Hepatic stellate cell (primary cell): Measurements from ENCODE around the gene FUBP1.
"Not testable (repeated sequence)": the region's sequence is repeated elsewhere in the genome, so short reads cannot be mapped to it uniquely, and the experiment has no call there.

ENCODE experiments used
- DNase-seq: peaks from one replicate; pipeline ENCODE4 v3.0.0; 2011; ENCODE audit warnings: low spot score

The FUBP1 gene

DNA sequence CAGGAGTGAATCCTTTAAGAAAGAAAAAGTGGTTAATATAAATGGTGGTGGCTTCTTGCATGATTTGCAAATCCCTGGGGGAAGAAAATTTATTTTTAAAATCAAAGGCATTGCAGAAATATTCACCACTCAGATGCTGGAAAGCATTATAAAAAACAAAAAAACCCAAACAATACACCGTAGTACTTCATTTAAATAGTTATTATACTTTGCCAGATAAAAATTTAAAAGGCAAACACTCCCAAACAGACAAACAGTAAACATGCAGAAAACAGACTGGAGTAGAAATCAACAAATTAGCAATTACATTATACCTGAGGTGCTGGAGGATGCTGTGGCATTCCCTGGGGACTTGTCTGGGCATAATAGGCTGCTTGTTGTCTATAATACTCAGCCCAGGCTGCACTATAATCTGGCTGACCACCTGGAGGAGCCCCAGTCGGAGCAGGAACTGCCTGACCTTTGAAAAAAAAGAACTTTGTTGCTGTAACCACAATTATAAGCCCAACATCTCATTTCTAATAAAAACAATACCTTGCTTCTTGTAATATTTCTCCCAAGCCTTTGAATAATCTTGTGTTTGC lies 29.9 kb downstream of the FUBP1 start:
- peak; percentile 6 for DNase-seq

GRCh38 chr1:77945345-77945744 lies 33.5 kb downstream of the FUBP1 start:
- no peak for DNase-seq

DNA sequence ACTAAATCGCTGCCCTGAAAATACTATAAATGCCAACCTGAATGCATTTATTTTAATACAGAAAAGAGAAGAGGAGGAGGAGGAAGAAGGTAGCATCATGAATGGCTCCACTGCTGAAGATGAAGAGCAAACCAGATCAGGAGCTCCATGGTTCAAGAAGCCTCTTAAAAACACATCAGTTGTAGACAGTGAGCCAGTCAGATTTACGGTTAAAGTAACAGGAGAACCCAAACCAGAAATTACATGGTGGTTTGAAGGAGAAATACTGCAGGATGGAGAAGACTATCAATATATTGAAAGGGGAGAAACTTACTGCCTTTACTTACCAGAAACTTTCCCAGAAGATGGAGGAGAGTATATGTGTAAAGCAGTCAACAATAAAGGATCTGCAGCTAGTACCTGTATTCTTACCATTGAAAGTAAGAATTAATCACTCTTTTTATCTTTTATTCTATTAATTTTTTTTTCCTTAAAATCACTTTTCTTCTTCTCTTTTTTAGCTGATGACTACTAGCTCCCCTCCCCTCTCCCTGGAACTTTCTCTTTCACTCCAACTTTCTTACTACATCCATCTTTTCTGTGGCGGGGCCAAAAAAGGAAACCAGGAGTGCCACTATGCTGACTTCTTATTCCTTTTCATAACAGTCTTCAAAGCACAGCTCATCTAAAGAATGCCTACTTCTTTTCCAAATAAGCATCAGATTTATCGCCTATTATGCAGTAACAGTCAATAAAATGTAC lies 36.3 kb downstream of the FUBP1 start:
- DNase-seq = no peak

GRCh38 chr1:77940921-77941570 lies 37.8 kb downstream of the FUBP1 start:
- no peak for DNase-seq

- no peak for DNase-seq
Measured at GRCh38 chr1:77938651-77939050, 40.2 kb downstream of the FUBP1 start.

- no peak for DNase-seq
Measured at GRCh38 chr1:77929806-77930205, 49.1 kb downstream of the FUBP1 start.

- DNase-seq = no peak
Measured at GRCh38 chr1:77927414-77927813, 51.5 kb downstream of the FUBP1 start.

GRCh38 chr1:77926561-77927357 lies 52.1 kb downstream of the FUBP1 start:
- DNase-seq = no peak

DNA sequence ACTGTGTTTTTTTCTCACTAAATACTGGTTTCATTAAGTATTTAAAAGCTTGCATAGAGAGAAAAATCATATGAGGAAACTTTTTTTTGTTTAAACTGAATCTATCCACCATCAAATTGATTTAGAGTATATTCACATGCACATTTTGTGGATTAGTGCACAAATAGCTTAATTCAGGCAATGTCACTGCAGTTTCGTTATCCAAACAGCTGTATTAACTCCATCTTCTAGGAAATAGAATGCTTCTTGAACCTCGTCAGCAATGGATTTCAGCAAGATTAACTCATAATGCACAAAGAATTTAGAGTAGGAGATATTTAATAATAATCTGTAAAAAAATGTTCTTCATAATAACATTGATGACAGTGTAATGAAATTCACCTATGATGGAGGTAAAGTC lies 52.9 kb downstream of the FUBP1 start:
- DNase-seq = peak; percentile 21

DNA sequence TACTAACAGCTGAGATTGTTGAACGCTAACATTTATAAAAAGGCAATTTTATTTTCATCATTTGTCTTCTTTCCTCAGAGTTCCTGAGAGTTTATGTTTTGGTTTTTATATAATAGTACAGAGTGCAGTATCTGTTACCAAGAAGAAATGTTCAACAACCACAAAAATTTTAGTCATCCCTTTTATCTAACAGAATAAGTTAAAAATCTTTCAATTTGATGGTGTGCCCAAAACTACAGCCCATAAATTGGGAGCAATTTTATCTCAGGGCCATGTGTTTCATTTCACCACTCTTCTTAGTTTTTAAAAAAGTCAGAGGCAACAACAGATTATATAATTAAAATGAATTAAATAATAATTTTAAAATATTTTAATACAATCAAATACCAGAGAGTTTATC lies 53.4 kb downstream of the FUBP1 start:
- DNase-seq = peak; percentile 24

- not testable (repeated sequence) for DNase-seq
Measured at GRCh38 chr1:77918918-77919317, 60.0 kb downstream of the FUBP1 start.

DNA sequence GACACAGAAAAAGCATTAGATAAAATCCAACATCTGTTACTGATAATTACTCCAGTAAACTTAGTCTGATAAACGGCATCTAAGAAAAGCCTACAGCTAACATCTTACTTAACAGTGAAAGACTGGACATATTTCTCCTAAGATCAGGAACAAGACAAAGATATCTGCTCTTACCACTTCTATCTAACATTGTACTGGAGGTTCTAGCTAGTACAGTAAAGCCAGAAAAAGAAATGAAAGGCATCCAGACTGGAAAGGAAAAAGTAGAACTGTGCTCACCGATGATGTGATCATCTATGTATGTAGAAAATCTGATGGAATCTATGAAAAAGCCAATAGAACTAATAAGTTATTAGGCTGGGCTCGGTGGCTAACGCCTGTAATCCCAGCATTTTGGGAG lies 68.8 kb downstream of the FUBP1 start:
- DNase-seq = no peak

- no peak for DNase-seq
Measured at GRCh38 chr1:77906624-77907023, 72.2 kb downstream of the FUBP1 start.

DNA sequence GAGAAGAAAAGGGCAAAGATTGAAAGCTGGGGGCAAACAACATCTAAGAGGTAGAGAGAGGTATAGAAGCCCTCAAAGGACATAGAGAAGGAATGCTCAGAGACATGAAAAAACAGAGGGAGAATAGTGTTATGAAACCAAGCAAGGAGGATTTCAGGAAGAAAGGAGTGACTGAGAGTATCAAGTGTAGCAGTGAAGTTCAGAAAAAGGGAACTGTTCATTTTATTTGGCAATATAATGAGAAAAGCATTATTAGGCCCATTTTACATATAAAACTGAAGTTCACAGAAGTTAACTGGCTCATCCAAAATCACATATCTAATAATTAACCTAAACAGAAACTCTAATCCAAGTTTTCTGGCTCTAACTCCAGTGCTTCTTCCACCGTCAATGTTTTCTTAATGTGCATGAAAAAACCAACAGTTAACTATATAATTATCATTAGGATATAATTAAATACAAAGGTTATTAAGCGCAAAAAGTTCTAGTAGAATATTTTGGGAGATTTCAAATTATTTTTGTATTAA lies 72.8 kb downstream of the FUBP1 start:
- DNase-seq = no peak

GRCh38 chr1:77905603-77906002 lies 73.3 kb downstream of the FUBP1 start:
- DNase-seq = no peak

- peak; percentile 12 for DNase-seq
Measured at GRCh38 chr1:77900687-77901293, 78.1 kb downstream of the FUBP1 start.

DNA sequence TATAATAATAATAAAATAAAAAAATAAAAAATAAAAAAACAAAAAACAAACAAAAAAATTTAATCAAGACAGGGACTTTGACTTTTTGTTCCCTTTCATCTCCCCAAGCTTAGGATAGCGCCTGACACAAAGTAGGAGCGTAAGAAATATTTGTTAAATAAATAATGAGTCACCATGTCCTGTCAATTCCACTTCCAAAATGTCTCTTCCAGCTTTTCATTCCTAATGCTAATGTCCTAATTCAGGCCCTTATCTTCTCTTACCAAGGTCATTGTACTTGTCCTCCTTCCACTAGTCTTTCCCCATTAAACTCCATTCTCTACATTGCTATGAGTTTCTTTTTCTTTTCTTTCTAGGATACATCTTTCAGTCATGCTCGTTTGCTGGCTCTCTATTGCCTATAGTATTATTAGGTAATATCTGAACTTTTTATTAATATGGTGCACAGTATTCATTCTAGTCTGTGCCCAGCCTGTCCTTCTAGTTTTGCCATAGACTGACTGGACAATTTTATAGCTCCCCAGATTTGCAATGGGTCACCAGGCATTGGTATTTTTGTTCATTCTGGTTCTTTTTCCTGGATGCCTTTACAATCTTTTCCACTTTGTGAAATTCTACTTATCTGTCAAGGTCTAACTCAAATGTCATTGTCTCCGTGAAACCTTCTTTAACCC lies 79.1 kb downstream of the FUBP1 start:
- DNase-seq = peak; percentile 12
